Measurements from ENCODE around the gene EVPLL.
"Not testable (repeated sequence)": the region's sequence is repeated elsewhere in the genome, so short reads cannot be mapped to it uniquely, and the experiment has no call there.

EVPLL gene

GRCh38 chr17:18377437-18378204, at the start of gene EVPLL:
Gene EVPLL, plus strand, starts transcription at chr17:18377778. Its CDS starts 3,160 bp downstream, at chr17:18380938.
- no peak for DNase-seq

- DNase-seq: no peak
These were observed 48.9 kb upstream of the EVPLL start for GRCh38 chr17:18328643-18329204.

GRCh38 chr17:18331879-18332278, 45.7 kb upstream of the EVPLL start:
- no peak for DNase-seq

- no peak for DNase-seq
These were observed 44.6 kb upstream of the EVPLL start for GRCh38 chr17:18332909-18333489.

DNA sequence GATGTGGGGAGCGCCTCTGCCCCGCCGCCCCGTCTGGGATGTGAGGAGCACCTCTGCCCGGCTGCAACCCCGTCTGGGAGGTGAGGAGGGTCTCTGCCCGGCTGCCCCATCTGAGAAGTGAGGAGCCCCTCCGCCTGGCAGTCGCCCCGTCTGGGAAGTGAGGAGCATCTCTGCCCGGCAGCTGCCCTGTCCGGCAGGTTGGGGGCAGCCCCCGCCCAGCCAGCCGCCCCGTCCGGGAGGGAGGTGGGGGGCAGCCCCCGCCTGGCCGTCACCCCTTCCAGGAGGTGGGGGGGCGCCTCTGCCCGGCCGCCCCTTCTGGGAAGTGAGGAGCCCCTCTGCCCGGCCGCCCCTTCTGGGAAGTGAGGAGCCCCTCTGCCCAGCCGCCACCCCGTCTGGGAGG, 39.4 kb upstream of the EVPLL start:
- not testable (repeated sequence) for DNase-seq

DNA sequence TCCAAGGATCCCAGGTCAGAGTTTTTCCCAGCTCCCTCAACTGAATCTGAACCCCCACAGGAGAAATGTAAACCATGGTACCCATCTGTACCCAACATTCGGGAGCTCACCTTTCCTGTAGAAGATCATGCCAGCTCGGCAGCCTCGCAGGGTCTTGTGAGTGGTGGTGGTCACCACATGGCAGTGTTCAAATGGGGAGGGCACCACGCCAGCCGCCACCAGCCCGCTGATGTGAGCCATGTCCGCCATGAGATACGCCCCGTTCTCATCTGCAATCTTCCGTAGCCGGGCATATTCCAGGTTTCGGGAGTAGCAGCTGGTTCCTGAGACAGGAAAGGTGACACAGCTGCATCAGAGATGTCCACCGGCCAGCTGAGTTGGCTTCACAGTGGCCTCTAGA, 37.6 kb upstream of the EVPLL start:
- no peak for DNase-seq

GRCh38 chr17:18344021-18344420, 33.6 kb upstream of the EVPLL start:
- DNase-seq: no peak

- no peak for DNase-seq
These were observed 24.0 kb upstream of the EVPLL start for GRCh38 chr17:18353541-18353940.

GRCh38 chr17:18356624-18357023, 21.0 kb upstream of the EVPLL start:
- no peak for DNase-seq

DNA sequence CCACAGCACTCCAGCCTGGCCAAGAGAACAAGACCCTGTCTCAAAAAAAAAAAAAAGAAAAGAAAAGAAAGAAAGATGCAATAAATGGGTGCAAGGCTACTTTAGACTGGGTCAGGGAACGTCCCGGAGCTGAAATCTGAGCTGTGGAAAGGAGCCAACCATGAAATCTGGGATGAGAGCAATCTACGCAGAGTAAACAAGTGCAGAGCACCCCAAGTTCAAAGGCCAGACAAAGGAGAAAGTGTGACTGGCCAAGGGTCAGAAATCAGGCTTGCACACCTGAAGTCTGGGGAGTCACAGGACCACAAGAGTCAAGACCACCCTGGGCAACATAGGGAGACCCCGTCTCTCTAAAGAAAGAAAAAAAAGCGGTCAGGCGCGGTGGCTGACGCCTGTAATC, 17.1 kb upstream of the EVPLL start:
- no peak for DNase-seq

- no peak for DNase-seq
These were observed 15.5 kb upstream of the EVPLL start for GRCh38 chr17:18361837-18362697.

GRCh38 chr17:18362698-18363100, 14.9 kb upstream of the EVPLL start:
- no peak for DNase-seq

DNA sequence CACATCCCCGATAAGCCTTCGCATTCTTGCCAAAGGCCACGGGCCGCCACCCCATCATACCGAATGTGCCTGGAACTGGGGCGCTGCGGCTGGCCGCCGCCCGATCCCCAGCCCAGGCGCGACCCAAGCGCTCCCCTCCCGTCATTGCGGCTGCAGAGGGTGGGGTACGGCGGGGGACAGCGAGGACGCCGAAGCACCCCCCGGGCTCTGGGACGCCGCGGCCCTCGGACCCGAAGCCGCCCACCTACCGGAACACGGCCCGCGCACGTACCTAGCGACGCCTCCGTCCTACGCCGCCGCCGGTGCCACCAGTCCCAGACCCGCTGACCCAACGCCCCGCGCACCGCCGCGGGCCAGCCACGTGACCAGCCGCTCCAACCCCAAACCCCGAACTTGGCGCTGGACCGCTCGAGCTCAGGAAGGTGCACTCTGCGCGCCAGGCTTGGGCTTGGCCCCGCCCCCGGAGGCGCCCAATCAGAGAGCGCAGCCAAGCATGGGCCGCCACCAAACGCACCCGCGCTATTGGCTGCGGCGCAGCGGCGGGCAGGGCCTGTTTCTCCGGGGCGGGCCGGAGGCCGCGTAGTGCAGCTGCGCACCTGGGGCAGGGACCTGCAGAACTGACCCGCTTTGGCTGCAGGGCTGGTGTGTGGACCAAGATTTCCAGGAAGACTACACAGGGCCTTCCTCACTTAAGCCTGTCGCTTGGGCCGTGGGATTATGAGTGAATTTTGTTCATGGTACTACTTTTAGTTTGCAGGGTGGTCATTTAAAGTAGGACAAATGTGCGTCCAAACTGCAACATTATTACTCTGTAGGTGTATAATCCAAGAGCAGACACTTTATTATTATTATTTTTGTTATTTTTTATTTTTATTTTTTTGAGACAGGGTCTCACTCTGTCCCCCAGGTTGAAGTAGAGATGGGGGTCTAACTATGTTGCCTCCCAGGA, 14.2 kb upstream of the EVPLL start, which contains the start of gene SHMT1:
TSS of gene SHMT1 (minus strand) at position 450 of the 949 bp plus-strand sequence. CDS start 7,569 bp downstream, outside the sequence.
- peak; percentile 42 for DNase-seq

DNA sequence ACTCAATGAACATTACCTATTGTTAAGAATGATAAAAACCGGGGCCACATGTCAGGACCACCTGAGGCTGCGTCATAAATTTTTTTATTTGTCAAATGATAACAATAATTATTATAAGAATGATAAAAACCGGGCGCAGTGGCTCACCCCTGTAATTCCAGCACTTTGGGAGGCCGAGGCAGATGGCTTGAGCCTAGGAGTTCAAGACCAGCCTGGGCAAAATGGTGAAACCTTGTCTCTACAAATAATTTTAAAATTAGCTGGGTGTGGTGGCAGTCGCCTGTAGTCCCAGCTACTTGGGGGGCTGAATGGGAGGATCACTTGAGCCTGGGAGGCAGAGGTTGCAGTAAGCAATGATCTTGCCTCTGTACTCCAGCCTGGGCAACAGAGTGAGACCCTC, 13.4 kb upstream of the EVPLL start:
- DNase-seq: no peak

GRCh38 chr17:18368946-18369345, 8.6 kb upstream of the EVPLL start:
- no peak for DNase-seq

DNA sequence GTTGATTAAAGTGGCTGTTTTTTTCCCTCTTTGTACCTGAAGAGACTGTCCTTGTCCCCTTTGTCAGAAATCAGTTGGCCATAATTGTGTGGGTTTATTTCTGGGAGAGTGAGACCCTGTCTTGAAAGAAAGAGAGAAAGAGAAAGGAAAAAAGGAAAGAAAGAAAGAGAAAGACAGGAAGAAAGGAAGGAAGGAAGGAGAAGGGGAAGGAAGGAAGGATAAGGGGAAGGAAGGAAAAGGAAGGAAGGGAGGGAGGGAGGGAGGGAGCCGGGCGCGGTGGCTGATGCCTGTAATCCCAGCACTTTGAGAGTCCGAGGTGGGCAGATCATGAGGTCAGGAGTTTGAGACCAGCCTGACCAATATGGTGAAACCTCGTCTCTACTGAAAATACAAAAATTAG, 6.8 kb upstream of the EVPLL start:
- DNase-seq: no peak

- no peak for DNase-seq
These were observed 6.1 kb upstream of the EVPLL start for GRCh38 chr17:18371455-18371854.

DNA sequence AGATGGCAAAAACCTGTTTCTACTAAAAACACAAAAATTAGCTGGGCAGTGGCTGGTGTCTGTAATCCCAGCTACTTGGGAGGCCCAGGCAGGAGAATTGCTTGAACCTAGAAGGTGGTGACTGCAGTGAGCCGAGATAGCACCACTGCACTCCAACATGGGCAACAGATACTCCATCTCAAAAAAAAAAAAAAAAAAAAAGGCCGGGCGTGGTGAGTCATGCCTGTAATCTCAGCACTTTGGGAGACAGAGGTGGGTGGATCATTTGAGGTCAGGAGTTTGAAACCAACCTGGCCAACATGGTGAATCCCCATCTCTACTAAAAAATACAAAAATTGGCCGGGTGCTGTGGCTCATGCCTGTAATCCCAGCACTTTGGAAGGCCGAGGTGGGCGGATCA, 4.4 kb upstream of the EVPLL start:
- not testable (repeated sequence) for DNase-seq

- DNase-seq: no peak
These were observed 3.4 kb upstream of the EVPLL start for GRCh38 chr17:18374216-18374615.

DNA sequence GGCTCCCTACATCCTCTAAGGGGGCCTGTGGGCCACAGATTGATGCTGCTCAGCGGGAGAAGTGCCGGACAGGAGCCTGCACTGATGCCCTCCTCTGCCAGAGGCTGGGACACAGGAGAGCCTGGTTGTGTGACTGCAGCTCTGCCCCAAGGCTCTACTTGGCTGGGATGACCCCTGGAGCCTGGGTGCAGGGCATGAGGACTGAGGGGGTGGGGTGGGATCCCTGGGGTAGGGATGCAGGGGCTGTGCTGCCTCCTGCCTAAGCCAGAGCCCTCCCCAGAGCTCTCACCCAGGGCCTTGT, 577 bp downstream of the EVPLL start:
- DNase-seq: no peak

- not testable (repeated sequence) for DNase-seq
These were observed 1.0 kb downstream of the EVPLL start for GRCh38 chr17:18378614-18379013.

Measured in NCI-H187 treated with DMSO at 0.1 percent for 48 hours (cell line).